ENCODE data around the gene EFHD2. TPM values are rescaled to one million over a fixed set of nuclear protein-coding genes. Genes with fewer than 3 reads are reported as not detected.

The EFHD2 gene
- total RNA-seq, 1 experiment from 2014 or later, result 29.5 TPM

DNA sequence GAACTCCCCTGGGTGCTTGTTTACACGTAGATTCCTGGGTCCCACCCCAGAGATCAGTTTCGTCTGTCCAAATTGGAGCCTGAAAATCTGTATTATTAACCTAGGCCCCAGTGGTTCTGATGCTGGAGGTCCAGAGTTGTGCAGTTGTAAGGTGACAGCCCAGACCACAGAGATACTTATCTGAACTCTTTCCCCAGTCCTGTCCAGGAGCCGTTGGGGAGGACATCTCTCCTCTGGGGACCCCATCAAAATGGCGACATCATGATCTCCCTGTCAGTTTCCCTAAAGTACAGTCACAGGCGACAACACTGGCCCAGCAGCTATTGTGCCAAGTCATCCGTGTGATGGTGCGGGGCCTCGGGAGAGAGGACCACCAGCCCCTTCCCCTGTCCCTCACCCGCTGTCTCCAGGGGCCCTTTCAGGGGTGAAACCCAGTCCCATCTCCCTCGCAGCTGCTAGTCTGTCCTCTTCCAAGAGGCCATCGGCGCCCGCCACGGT, 749 bp upstream of the EFHD2 start:
- no peaks in the 10 kb centered on the region for H3K9me3 ChIP-seq
- Mint-ChIP-seq H3K36me3 (ENCODE audit: insufficient read depth, unreplicated experiment) (no peaks in the 10 kb centered on the region), H3K27ac (ENCODE audit: unreplicated experiment) (peak overlapping the region; percentile 90), H3K4me3 (ENCODE audit: unreplicated experiment) (peak overlapping the region; percentile 84), H3K27me3 (ENCODE audit: insufficient read depth, unreplicated experiment) (no peaks in the 10 kb centered on the region), H3K9me3 (ENCODE audit: unreplicated experiment) (no peaks in the 10 kb centered on the region), H3K4me1 (ENCODE audit: low read depth, unreplicated experiment) (peaks cover 7% of the 10 kb centered on the region)
- no TSS peak for BruUV-seq (replicated peaks)
- CTCF ChIA-PET, result no interaction called here
- peaks cover 12% of the 10 kb centered on the region; the same call in 1 of the 2 replicates for H3K4me1 ChIP-seq
- no peaks in the 10 kb centered on the region; the same call in 1 of the 2 replicates for H3K36me3 ChIP-seq (ENCODE audit: control insufficient read depth, insufficient read depth, low read length)
- TF ChIP-seq, protein P1, sequence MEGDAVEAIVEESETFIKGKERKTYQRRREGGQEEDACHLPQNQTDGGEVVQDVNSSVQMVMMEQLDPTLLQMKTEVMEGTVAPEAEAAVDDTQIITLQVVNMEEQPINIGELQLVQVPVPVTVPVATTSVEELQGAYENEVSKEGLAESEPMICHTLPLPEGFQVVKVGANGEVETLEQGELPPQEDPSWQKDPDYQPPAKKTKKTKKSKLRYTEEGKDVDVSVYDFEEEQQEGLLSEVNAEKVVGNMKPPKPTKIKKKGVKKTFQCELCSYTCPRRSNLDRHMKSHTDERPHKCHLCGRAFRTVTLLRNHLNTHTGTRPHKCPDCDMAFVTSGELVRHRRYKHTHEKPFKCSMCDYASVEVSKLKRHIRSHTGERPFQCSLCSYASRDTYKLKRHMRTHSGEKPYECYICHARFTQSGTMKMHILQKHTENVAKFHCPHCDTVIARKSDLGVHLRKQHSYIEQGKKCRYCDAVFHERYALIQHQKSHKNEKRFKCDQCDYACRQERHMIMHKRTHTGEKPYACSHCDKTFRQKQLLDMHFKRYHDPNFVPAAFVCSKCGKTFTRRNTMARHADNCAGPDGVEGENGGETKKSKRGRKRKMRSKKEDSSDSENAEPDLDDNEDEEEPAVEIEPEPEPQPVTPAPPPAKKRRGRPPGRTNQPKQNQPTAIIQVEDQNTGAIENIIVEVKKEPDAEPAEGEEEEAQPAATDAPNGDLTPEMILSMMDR (IDR thresholded peaks at IDR 0.05; ENCODE audit: insufficient read depth in 1 of 2, low read depth in 1 of 2, low read length in 1 of 2, severe bottlenecking in 1 of 2, unreplicated experiment in 1 of 2), result no peak
- POLR2A ChIA-PET, result no interaction called here
- intact Hi-C loops (cut with micrococcal nuclease; ENCODE audit: unreplicated experiment), result no loop called here
- H3K4me3 ChIP-seq (ENCODE audit: low read depth, low read length), result peak overlapping the region; percentile 68
- no peaks in the 10 kb centered on the region for H3K27me3 ChIP-seq (replicated peaks; ENCODE audit: control insufficient read depth, insufficient read depth, low read length)
- no peak for DNase-seq

DNA sequence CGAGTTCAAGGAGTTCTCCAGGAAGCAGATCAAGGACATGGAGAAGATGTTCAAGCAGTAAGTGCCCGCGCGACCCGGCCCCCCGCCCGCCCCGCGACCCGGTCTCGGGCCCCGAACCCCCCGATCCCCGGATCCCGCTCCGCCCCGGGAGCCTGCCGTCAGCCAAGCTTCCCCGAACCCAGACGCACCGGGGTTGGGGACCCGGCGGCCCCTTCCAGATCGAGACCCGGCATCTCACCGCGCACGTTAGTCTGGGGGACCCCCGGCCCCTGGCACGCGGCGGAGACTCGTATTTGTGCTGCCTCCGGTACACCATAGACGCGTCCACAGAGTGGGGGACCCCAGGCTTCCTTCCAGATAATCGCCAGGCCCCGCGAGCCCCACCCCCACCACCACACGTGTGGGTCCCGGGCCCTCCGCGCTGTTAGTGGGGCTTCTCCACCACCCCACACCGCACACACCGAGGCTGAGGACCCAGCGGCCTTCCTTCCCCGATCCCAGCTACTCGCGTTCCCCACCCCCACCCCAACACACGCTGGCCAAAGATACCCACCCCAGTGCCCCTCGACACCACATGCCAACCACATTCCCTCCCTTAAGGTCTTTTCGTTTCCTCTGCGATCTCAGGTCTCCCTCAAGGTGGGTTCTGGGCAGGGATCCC, 665 bp downstream of the EFHD2 start:
- H3K4me1 Mint-ChIP-seq (ENCODE audit: low read depth, unreplicated experiment), result peaks cover 7% of the 10 kb centered on the region
- peak overlapping the region; percentile 49 for H3K27ac Mint-ChIP-seq (ENCODE audit: unreplicated experiment)
- TF ChIP-seq, protein P1 (IDR thresholded peaks at IDR 0.05; ENCODE audit: insufficient read depth in 1 of 2, low read depth in 1 of 2, low read length in 1 of 2, severe bottlenecking in 1 of 2, unreplicated experiment in 1 of 2), result no peak
- BruUV-seq (replicated peaks), result no TSS peak
- H3K36me3 ChIP-seq (ENCODE audit: control insufficient read depth, insufficient read depth, low read length), result no peaks in the 10 kb centered on the region; the same call in 1 of the 2 replicates
- H3K4me1 ChIP-seq, result peaks cover 12% of the 10 kb centered on the region; the same call in 1 of the 2 replicates
- H3K27me3 Mint-ChIP-seq (ENCODE audit: insufficient read depth, unreplicated experiment), result no peaks in the 10 kb centered on the region
- H3K4me3 Mint-ChIP-seq (ENCODE audit: unreplicated experiment), result peak overlapping the region; percentile 84
- DNase-seq, result no peak
- peak overlapping the region; percentile 68 for H3K4me3 ChIP-seq (ENCODE audit: low read depth, low read length)
- ChIA-PET POLR2A (no interaction called here), CTCF (interaction anchor here (0.5 kb wide), 1 partner anchor 101 kb away, joined by 3 read pairs; no protein-coding TSS in a partner anchor)
- no peaks in the 10 kb centered on the region for H3K9me3 ChIP-seq
- no peaks in the 10 kb centered on the region for H3K9me3 Mint-ChIP-seq (ENCODE audit: unreplicated experiment)
- no peaks in the 10 kb centered on the region for H3K27me3 ChIP-seq (replicated peaks; ENCODE audit: control insufficient read depth, insufficient read depth, low read length)
- intact Hi-C loops (cut with micrococcal nuclease; ENCODE audit: unreplicated experiment), result loop anchor here (5.0 kb wide), 1 partner anchor 88 kb away; no protein-coding TSS in a partner anchor
- no peaks in the 10 kb centered on the region for H3K36me3 Mint-ChIP-seq (ENCODE audit: insufficient read depth, unreplicated experiment)

DNA sequence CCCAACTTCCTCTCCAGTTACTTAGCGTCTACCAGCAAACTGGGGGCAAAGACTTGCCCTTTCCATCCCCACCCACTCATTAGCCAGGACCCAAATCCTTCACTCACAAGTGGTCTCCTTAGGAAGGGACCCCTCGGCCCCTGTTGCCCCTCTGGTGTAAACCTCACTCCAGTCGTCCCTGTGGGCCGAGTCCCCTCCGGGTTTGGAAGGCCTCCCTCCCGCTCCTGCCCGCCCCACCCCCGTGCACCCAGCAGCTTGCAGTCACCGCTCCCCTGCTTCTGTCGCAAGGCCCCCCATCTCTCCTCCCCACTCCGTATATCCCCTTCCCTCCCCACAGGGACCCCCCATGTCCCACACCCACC, 1.2 kb downstream of the EFHD2 start:
- DNase-seq, result no peak
- Histone ChIP-seq H3K9me3 (no peaks in the 10 kb centered on the region), H3K27me3 (replicated peaks; ENCODE audit: control insufficient read depth, insufficient read depth, low read length) (no peaks in the 10 kb centered on the region), H3K4me3 (ENCODE audit: low read depth, low read length) (peak overlapping the region; percentile 68), H3K4me1 (peaks cover 12% of the 10 kb centered on the region; the same call in 1 of the 2 replicates), H3K36me3 (ENCODE audit: control insufficient read depth, insufficient read depth, low read length) (no peaks in the 10 kb centered on the region; the same call in 1 of the 2 replicates)
- Mint-ChIP-seq H3K27me3 (ENCODE audit: insufficient read depth, unreplicated experiment) (no peaks in the 10 kb centered on the region), H3K27ac (ENCODE audit: unreplicated experiment) (peak overlapping the region; percentile 49), H3K36me3 (ENCODE audit: insufficient read depth, unreplicated experiment) (no peaks in the 10 kb centered on the region), H3K4me1 (ENCODE audit: low read depth, unreplicated experiment) (peaks cover 7% of the 10 kb centered on the region), H3K9me3 (ENCODE audit: unreplicated experiment) (no peaks in the 10 kb centered on the region), H3K4me3 (ENCODE audit: unreplicated experiment) (peak overlapping the region; percentile 84)
- ChIA-PET CTCF (no interaction called here), POLR2A (no interaction called here)
- intact Hi-C loops (cut with micrococcal nuclease; ENCODE audit: unreplicated experiment), result loop anchor here (5.0 kb wide), 1 partner anchor 89 kb away; no protein-coding TSS in a partner anchor
- TF ChIP-seq, protein P1 (IDR thresholded peaks at IDR 0.05; ENCODE audit: insufficient read depth in 1 of 2, low read depth in 1 of 2, low read length in 1 of 2, severe bottlenecking in 1 of 2, unreplicated experiment in 1 of 2), result no peak
- BruUV-seq (replicated peaks), result no TSS peak

All from Caco-2 (cell line).